ENCODE results near the gene LRRC42.

LRRC42 gene

GRCh38 chr1:54007613-54008012 lies 61.5 kb downstream of the LRRC42 start:
- DNase-seq = no peak

GRCh38 chr1:54008876-54009275 lies 62.7 kb downstream of the LRRC42 start:
- no peak for DNase-seq

- DNase-seq = no peak
Measured at GRCh38 chr1:54009406-54009805, 63.3 kb downstream of the LRRC42 start.

DNA sequence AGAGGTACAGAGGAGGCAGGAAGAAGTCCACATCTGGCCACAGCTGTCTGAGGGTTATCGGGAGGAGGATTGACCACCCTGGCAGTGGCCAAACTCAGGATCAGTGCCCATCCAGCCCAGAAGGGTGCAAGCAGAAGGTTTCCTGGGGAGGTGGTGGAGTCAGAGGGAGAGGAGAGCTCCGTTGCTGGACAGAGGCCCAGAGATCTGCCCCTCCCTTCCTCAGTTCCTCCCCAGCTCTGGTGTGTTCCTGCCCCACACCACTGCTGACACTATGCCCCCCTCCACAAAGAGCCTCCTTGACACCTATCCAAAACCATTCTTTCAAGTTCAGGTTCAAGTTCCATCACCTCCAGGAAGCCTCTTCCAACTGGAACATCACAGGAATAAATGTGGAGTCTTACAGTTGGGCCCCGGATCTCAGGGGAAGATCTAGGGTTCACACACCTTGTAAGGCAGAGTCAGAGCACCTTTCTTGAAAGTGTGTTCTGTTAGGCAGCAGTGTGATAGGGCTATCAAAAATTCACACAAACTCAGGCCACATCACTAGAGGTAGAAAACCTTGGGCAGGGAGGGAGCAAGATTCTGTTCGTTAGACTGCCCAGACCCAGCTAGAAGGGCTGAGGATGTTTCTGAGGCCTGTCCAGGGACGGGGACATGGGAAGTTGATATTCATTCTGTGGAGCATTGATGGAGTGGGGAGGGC lies 64.4 kb downstream of the LRRC42 start:
- DNase-seq = no peak

DNA sequence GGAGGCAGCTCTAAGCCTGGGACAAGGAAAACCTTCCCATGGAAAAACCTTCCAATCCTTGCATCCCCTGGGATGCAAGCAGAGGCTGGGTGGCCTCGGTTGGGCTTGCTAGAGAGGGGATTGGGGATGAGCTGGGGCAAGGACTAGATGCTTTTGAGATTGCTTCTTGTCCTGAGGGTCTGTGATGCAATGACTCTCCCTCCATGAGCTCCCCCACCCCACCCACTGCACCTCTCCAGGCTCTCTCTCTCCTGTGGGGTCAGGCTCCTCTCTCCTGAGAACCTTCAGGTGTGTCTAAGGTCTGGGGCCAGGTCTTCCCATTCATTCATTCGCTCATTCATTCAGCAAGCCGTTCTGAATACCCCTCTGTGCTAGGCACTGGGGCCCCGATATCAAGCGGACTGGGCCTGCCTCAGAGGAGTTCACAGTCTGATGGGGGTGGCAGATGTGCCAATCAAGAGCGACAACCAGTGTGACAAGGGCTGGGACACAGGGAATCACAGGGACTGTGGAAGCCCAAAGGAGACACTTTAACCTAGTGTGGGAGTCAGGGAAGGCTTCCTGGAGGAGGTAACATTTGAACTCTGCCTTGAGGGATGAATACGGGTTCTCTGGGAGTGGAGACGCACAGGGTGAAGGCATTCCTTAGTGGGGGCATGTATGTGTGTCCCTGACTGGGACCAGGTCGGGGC lies 65.3 kb downstream of the LRRC42 start:
- DNase-seq = no peak

GRCh38 chr1:54012008-54012325 lies 65.8 kb downstream of the LRRC42 start:
- no peak for DNase-seq

GRCh38 chr1:54012863-54013262 lies 66.7 kb downstream of the LRRC42 start:
- DNase-seq = no peak

- DNase-seq = no peak
Measured at GRCh38 chr1:54013393-54014008, 67.4 kb downstream of the LRRC42 start.

- no peak for DNase-seq
Measured at GRCh38 chr1:54014009-54014629, 68.0 kb downstream of the LRRC42 start.

DNA sequence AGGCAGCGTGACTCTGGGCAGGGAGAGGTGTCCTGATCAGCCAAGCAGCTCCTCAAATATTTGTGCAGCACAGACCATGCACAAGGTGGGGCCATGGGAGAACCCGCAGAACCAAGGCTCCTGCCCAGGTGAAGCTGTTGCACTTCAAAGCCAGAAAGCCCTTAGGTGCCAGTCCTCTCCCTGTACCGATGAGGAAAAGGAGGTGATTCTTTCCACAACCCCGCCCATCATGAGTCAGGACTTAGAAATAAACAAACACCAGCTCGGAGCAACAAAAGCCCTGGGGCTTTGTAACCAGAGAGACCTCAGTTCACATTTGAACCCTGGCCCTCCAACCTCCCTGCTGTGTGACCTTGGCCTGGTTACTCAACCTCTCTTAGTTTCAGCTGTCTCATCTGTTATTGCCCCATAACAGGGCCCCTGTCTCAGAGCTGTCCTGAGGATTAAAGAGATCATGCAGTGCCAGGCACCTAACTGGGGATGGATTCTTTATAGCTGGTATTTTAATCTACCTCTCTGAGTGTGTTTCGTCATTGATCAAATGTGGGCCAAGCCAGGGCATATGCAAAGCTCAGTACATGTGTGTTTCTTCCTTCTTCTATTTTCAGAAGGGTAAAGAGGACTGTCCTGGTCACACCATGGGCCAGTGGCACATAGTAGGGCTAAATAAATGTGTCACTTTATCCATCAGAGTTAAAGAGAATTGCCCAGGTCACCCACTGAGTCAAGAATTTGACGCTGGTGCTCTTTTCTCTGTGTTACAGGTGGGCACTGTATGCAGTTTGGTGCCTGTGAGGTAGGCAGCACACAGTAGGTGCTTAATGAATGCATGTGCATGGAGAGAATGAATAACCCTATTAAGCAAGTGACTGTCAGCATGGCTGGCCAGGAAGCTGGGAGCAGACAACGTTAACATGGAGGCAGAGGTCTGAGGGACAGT lies 70.5 kb downstream of the LRRC42 start:
- no peak for DNase-seq

Data from KG1 (cell line).